ENCODE measurements around the gene MTHFR.

The MTHFR gene

GRCh38 chr1:11735854-11736745 lies 69.7 kb downstream of the MTHFR start, which contains the start of gene AGTRAP (continued):
- TF ChIP-seq CTCF (tag by site-specific recombination; IDR thresholded peaks at IDR 0.05) (peak; percentile 96), GLI4 (tag by site-specific recombination; IDR thresholded peaks at IDR 0.05) (peak; percentile 29; the same call in 1 of the 2 replicates), ZNF10 (tag by site-specific recombination; IDR thresholded peaks at IDR 0.05) (no peak), ZNF561 (tag by site-specific recombination; IDR thresholded peaks at IDR 0.05; ENCODE audit: borderline replicate concordance) (peak; percentile 42; the same call in 1 of the 2 replicates), ZNF366 (tag by site-specific recombination; conservative IDR thresholded peaks at IDR 0.05) (peak; percentile 99), ZNF426 (tag by site-specific recombination; IDR thresholded peaks at IDR 0.05) (no peak), ZNF555 (tag by site-specific recombination; conservative IDR thresholded peaks at IDR 0.05) (no peak), ZNF664 (tag by site-specific recombination; IDR thresholded peaks at IDR 0.05) (no peak), KLF9 (tag by site-specific recombination; IDR thresholded peaks at IDR 0.05; ENCODE audit: low read depth) (peak; percentile 82), ZNF529 (tag by site-specific recombination; IDR thresholded peaks at IDR 0.05; ENCODE audit: insufficient replicate concordance) (no peak), ZSCAN23 (tag by site-specific recombination; IDR thresholded peaks at IDR 0.05) (no peak), ZNF677 (tag by site-specific recombination; IDR thresholded peaks at IDR 0.05) (no peak), ZNF747 (tag by site-specific recombination; IDR thresholded peaks at IDR 0.05) (no peak), ZNF18 (tag by site-specific recombination; IDR thresholded peaks at IDR 0.05) (no peak), ZNF626 (tag by site-specific recombination; IDR thresholded peaks at IDR 0.05) (no peak), ZNF404 (tag by site-specific recombination; IDR thresholded peaks at IDR 0.05) (no peak), ZFP37 (tag by site-specific recombination; IDR thresholded peaks at IDR 0.05) (0 out of 2 replicates have a peak, but pooled peaks have one; percentile 77), GLIS2 (tag by site-specific recombination; IDR thresholded peaks at IDR 0.05) (peak; percentile 99), SP3 (tag by site-specific recombination; IDR thresholded peaks at IDR 0.05) (peak; percentile 92), ZNF146 (tag by site-specific recombination; IDR thresholded peaks at IDR 0.05) (peak; percentile 50; the same call in 1 of the 2 replicates), GLI2 (tag by site-specific recombination; IDR thresholded peaks at IDR 0.05; ENCODE audit: borderline replicate concordance, low read depth) (no peak), ZNF768 (tag by site-specific recombination; IDR thresholded peaks at IDR 0.05) (no peak; the same call in 1 of the 2 replicates), SALL2 (tag by site-specific recombination; IDR thresholded peaks at IDR 0.05; ENCODE audit: borderline replicate concordance) (no peak), ZSCAN30 (tag by site-specific recombination; IDR thresholded peaks at IDR 0.05) (peak; percentile 91), ZNF274 (IDR thresholded peaks at IDR 0.05; ENCODE audit: low read length) (no peak), ZNF274 (tag by site-specific recombination; IDR thresholded peaks at IDR 0.05; ENCODE audit: borderline replicate concordance) (no peak), ZNF600 (tag by site-specific recombination; IDR thresholded peaks at IDR 0.05) (peak; percentile 88; the same call in 1 of the 2 replicates), ZNF26 (tag by site-specific recombination; IDR thresholded peaks at IDR 0.05) (no peak), YY2 (tag by site-specific recombination; IDR thresholded peaks at IDR 0.05) (no peak), ZIC2 (tag by site-specific recombination; IDR thresholded peaks at IDR 0.05) (peak; percentile 96), ZSCAN4 (tag by site-specific recombination; IDR thresholded peaks at IDR 0.05) (0 out of 2 replicates have a peak, but pooled peaks have one; percentile 18), TRIM28 (IDR thresholded peaks at IDR 0.05; ENCODE audit: borderline replicate concordance, low read length) (no peak)

Data from HEK293 (cell line).